ENCODE results near the gene TAS1R1. TPM values are rescaled to one million over a fixed set of nuclear protein-coding genes. Genes with fewer than 3 reads are reported as not detected.
"Not testable (repeated sequence)": the region's sequence is repeated elsewhere in the genome, so short reads cannot be mapped to it uniquely, and the experiment has no call there.

TAS1R1 gene
- polyA plus RNA-seq, 5 donors, result 0.17 to 0.54 (median 0.19) TPM; not detected in 1

GRCh38 chr1:6588128-6588892, 33.2 kb downstream of the TAS1R1 start:
- no peak for DNase-seq

GRCh38 chr1:6588893-6589520, 33.9 kb downstream of the TAS1R1 start:
- DNase-seq, result no peak

GRCh38 chr1:6590046-6590445, 34.9 kb downstream of the TAS1R1 start:
- no peak for DNase-seq

- DNase-seq, result no peak
Measured at GRCh38 chr1:6591222-6591621, 36.1 kb downstream of the TAS1R1 start.

- no peak for DNase-seq
Measured at GRCh38 chr1:6591644-6592043, 36.5 kb downstream of the TAS1R1 start.

- no peak for DNase-seq
Measured at GRCh38 chr1:6592441-6592840, 37.3 kb downstream of the TAS1R1 start.

GRCh38 chr1:6592865-6593593, 37.9 kb downstream of the TAS1R1 start:
- no peak for DNase-seq

- no peak for DNase-seq
Measured at GRCh38 chr1:6593810-6594209, 38.7 kb downstream of the TAS1R1 start.

GRCh38 chr1:6594977-6595740, 40.1 kb downstream of the TAS1R1 start:
- DNase-seq, result no peak

GRCh38 chr1:6596351-6596750, 41.2 kb downstream of the TAS1R1 start:
- no peak for DNase-seq

GRCh38 chr1:6596886-6597776, 42.0 kb downstream of the TAS1R1 start:
- no peak for DNase-seq

GRCh38 chr1:6597777-6598131, 42.6 kb downstream of the TAS1R1 start:
- no peak for DNase-seq

GRCh38 chr1:6599141-6599975, 44.3 kb downstream of the TAS1R1 start:
- no peak for DNase-seq

GRCh38 chr1:6599991-6600390, 44.9 kb downstream of the TAS1R1 start:
- not testable (repeated sequence) for DNase-seq

- DNase-seq, result no peak
Measured at GRCh38 chr1:6600410-6601048, 45.4 kb downstream of the TAS1R1 start.

- DNase-seq, result peak; percentile 54 to 68
Measured at GRCh38 chr1:6601049-6601922, 46.2 kb downstream of the TAS1R1 start.

GRCh38 chr1:6601923-6602668, 47.0 kb downstream of the TAS1R1 start:
- peak; percentile 79 to 82 for DNase-seq
